MV-4-11 (cell line): ENCODE results near the gene MRPL49.
A peak's percentile ranks its signal among the peaks of the same experiment; 100 is the strongest.
"Not testable (repeated sequence)": the region's sequence is repeated elsewhere in the genome, so short reads cannot be mapped to it uniquely, and the experiment has no call there.

ENCODE experiments used
- DNase-seq: peaks from one replicate; lab custom pipeline; 2025; lab: John Stamatoyannopoulos, UW

MRPL49 gene

DNA sequence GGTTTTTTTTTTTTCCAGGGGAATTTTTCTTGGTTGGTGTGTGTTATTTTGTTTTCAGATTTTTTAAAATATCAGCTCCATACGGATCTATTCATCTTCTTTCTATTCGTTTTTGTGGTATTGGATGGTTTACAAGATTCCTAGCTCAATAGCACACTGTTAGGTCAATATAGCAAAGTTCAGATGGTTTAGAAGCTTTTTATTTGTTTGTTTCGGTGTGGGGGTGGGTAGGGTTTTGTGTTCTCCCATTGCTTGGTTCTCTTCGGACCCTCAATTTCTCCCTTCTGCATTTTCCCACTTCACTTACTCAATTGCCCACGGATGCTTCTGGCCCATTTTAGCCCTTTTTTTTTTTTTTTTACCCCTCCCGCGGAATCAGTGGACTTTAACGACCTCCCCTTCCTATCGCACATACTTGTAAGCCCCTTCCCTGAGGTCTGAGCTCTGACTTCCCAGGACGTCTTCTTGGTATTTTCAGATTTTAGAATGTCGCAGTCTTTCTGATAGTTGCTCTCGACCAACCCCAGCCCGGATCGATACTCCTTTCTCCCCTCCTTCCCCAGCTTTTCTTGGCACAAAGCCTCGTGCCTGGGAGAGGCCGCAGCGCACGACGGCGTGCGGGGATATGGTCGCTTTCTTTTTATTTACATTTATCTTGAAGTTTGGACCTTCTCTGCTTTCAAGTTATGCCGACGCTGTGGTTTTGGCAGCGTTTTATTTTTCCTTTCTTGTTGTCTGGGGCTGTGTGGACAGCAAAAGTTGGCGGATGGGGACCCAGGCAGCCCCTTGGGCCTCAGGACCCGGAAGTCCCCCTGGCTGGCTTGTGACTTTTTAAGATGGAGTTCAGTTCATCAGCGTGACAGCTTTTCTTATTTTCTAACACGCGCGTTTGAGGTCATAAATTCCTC lies 43.5 kb downstream of the MRPL49 start:
- no peak for DNase-seq

DNA sequence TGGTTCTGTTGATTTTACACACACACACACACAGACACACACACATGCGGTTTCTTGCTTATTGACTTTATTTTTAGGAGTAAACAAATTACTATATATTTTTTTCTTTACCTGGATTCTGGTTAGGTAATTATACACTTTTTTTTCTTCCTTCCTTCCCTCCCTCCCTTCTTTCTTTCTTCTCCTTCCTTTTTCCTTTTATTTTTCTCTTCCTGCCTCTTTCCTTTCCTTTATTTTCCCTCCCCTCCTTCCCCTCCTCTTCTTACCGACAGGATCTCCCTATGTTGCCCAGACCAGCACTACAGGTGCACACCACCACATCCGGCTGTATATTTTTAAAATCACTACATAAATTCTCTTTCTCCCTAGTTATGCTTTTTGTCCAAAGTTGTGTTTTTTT lies 44.8 kb downstream of the MRPL49 start:
- no peak for DNase-seq

DNA sequence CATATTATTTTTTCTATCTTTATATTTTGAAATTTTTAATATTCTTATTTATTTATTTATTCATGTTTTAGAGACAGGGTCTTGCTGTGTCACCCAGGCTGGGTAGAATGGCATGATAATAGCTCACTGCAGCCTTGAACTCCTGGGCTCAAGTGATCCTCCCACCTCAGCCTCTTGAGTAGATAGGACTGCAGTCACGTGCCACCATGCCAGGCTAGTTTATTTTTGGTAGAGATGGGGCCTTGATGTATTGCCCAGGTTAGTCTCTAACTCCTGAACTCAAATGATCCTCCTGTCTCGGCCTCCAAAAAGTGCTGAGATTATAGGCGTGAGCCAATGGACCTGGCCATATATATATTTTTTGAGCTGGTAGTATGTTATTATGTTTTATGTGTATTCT lies 45.5 kb downstream of the MRPL49 start:
- no peak for DNase-seq

DNA sequence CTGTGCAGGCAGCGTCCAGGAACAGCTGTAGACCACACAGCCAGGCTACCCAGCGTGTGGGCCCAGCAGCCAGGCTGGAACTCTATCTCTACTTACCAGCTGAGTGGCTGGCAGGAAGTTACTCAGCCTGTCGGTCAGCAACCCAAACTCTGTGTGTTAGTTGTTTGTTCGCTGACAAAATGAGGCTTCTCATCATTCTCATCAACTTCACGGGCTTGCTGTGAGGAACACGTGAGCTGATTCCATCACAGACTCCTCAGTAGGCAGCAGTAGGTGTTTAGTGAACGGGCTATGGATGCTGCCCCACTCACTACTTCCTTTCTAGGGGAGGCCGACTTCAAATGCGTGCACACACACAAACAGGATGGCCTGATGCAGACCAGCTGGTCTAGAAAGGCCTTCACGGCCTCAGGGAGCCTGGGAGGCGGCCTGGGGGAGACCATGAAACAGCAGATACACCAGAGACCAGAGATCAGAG lies 47.1 kb downstream of the MRPL49 start:
- peak; percentile 19 for DNase-seq

DNA sequence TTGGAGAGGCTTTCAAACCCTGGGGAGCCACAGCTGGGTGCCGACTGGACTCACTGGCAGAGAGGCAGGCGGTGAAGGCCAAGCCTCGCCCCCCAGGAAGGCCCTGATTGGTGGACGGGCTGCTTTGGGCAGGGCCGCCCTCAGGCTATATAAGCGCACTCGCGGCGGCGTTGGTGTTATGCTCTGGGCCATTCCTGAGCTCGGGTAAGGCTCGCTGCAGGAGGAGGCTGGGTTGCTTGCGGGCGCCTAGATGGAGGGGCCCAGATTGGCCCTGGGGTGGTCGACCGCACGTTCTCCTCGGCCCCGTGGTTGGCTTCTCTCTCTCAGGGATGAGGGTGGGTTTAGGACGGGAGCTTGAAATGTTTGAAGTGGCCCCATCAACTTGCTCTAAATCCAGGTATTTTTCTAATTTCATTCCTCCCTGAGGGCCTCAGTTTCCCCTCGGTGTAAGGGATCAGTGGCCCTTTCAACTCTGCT lies 48.0 kb downstream of the MRPL49 start, which contains the start of gene SPDYC:
Gene SPDYC, plus strand, starts transcription at position 176 of the 477 bp plus-strand sequence. CDS start 1,125 bp downstream, outside the sequence.
- DNase-seq = no peak

DNA sequence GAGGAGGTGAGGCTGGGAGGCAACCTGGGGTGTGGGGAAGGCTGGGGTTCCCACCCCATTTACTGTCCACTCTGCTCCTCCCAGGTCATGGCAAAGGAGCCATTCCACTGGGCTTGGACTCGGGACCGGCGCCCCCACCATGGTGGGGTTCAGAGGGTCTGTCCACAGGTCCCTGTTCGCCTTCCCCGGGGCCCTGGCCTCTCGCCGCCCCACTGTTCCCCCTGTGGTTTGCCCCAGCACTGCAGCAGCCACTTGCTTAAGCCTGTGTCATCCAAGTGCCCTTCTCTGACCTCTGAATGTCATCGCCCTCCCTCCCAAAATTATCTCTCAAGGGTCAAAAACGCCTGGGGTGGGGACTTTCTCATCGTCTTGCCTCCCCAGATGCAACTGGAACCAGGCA lies 50.5 kb downstream of the MRPL49 start:
- no peak for DNase-seq

DNA sequence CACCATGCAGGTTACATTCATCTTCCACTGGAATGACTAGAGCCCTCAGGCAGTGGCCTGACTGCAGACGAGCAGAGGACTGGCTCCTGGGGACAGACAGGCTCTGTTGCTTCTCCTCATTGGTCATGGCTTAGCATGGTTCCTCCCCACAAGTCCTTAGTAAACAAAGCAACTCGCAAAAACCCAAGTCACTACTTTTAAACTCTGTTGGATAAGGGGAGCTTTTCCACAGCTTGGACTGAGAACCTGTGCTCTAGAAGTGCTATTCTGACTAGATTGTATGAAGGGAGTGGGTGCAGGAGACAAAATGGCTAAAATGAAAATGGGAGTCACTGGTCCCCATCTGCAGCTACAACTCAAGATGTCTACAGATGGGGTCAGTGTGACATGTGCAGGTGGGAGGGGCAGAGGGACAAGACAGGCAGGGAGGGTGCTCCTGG lies 52.5 kb downstream of the MRPL49 start:
- DNase-seq = not testable (repeated sequence)
